Adrenal gland (tissue), 12 donors: ENCODE results near the gene PHF20. TPM values are rescaled to one million over a fixed set of nuclear protein-coding genes. Genes with fewer than 3 reads are reported as not detected.
"Not testable (repeated sequence)": the region's sequence is repeated elsewhere in the genome, so short reads cannot be mapped to it uniquely, and the experiment has no call there.

Experiments used
- DNase-seq, 7 donors: peaks; one replicate each; pipeline ENCODE4 v3.0.0-alpha.2; 2019 to 2020
- H3K27ac ChIP-seq, 5 donors: fragments of 200-600 bp; sonication (generic) in 4 of 5; 1 replicate in 3 of 5; 2 replicates in 2 of 5; pipeline versions ENCODE4 v1.5.1 to v1.8.0; 2016 to 2020; ENCODE audit warnings: mild to moderate bottlenecking in 1 of 5
- H3K27me3 ChIP-seq: fragments of 200-600 bp; 2 replicates; pipeline ENCODE4 v1.8.0; 2021
- H3K36me3 ChIP-seq, 2 donors: fragments of 200-600 bp; replicated peaks in 1 of 2; 1 replicate in 1 of 2; 2 replicates in 1 of 2; pipeline versions ENCODE4 v1.5.1 to v1.8.0; 2018 to 2022
- H3K4me1 ChIP-seq, 2 donors: fragments of 200-600 bp; replicated peaks in 1 of 2; 1 replicate in 1 of 2; 2 replicates in 1 of 2; pipeline versions ENCODE4 v1.5.1 to v1.8.0; 2018 to 2021
- H3K4me3 ChIP-seq, 4 donors: fragments of 200-600 bp; sonication (generic) in 3 of 4; one replicate each; pipeline ENCODE4 v1.5.1; 2016 to 2018
- H3K9me3 ChIP-seq, 3 donors: fragments of 200-600 bp; sonication (generic) in 1 of 3; replicated peaks in 1 of 3; 1 replicate in 2 of 3; 2 replicates in 1 of 3; pipeline versions ENCODE4 v1.5.1 to v1.8.0; 2016 to 2021
- CTCF ChIP-seq, 6 experiments: fragments of 450-650 bp in 4 of 6; fragments of 200-600 bp in 2 of 6; sonication (generic) in 1 of 6; IDR thresholded peaks; 1 replicate in 5 of 6; 2 replicates in 1 of 6; pipeline versions ENCODE4 v1.5.1 to v1.8.0; 2016 to 2021; ENCODE audit warnings: antibody characterized with exemption in 6 of 6, mild to moderate bottlenecking in 2 of 6, moderate library complexity in 1 of 6
- POLR2A ChIP-seq, 2 donors: fragments of 450-650 bp; IDR thresholded peaks; one replicate each; pipeline ENCODE4 v1.6.1; 2017; ENCODE audit warnings: antibody characterized with exemption in 2 of 2, mild to moderate bottlenecking in 2 of 2, moderate library complexity in 1 of 2
- WGBS, 4 donors: extraction: QIAGEN DNeasy Blood & Tissue Kit in 2 of 4; methylation state at CpG; one replicate each; pipeline versions ENCODE4 v1.1.5 to v1.1.7; 2013 to 2017; 5-methylcytosine and 5-hydroxymethylcytosine counted together
- intact Hi-C, 2 donors: fragments of 100-400 bp; cut with DNase I; formaldehyde crosslinking; loops; one replicate each; pipeline versions ENCODE4 v1.14.1 to v1.15.0; 2022 to 2023
- polyA plus RNA-seq, 3 donors: library from polyadenylated mRNA; stranded (reverse); fragments of 200-250 nt in 2 of 3; fragments of 350-450 nt in 1 of 3; fragmentation: Illumina TruSeq in 1 of 3; extraction: RNeasy Lipid Tissue Mini Kit (QIAGEN cat#74804) in 1 of 3; gene quantifications; one replicate each; pipeline ENCODE4 v1.2.3, GENCODE V29; 2013 to 2014
- total RNA-seq, 9 donors: library from RNA; depleted of rRNA in 4 of 9; stranded (reverse); fragments of >200 nt in 4 of 9; fragments of 120-200 nt in 1 of 9; fragmentation: NEBNext Ultra II Directional in 1 of 9; extraction: Animal tissue kit (Norgen Biotek cat#: 25700) in 1 of 9; gene quantifications; one replicate each; pipeline versions ENCODE4 v1.1.0 to v1.2.4, GENCODE V29; 2013 to 2023
- donor health status: healthy with polysubstance abuse.
- donor health status: Bipolar disorder and iron deficiency.
- donor health status: DM: yes; HTN: yes; CAD: no.
- donor health status: DM: no; HTN: no; CAD: no.
- donor health status: DM: no; HTN: no; CAD: no.
- donor health status: DM: yes; HTN: yes; CAD: no.

PHF20 gene
- total and polyA plus RNA-seq, 12 donors = 15.0 to 45.1 (median 28.8) TPM

GRCh38 chr20:35877611-35878010 lies 105.8 kb downstream of the PHF20 start:
- H3K27ac ChIP-seq = no peak overlapping the region
- H3K27me3 ChIP-seq = no peaks in the 10 kb centered on the region
- TF ChIP-seq CTCF (IDR thresholded peaks at IDR 0.05) = no peak
- TF ChIP-seq POLR2A (IDR thresholded peaks at IDR 0.05) = no peak
- no peaks in the 10 kb centered on the region for H3K36me3 ChIP-seq
- 91 to 100% (median 95%) methylated on average over 2 of the region's 2 CpGs for WGBS, 4 donors
- H3K9me3 ChIP-seq = no peaks in the 10 kb centered on the region
- DNase-seq = no peak
- intact Hi-C loops = no loop called here
- H3K4me1 ChIP-seq = peaks cover 5 to 10% of the 10 kb centered on the region in 2 donors
- no peak overlapping the region for H3K4me3 ChIP-seq

- Histone ChIP-seq H3K4me1 (peaks cover 5 to 10% of the 10 kb centered on the region in 2 donors), H3K36me3 (no peaks in the 10 kb centered on the region), H3K9me3 (no peaks in the 10 kb centered on the region), H3K27ac (no peak overlapping the region), H3K4me3 (no peak overlapping the region), H3K27me3 (no peaks in the 10 kb centered on the region)
- intact Hi-C loops = no loop called here
- 90 to 96% (median 96%) methylated on average over 6 of the region's 6 CpGs for WGBS, 4 donors
- TF ChIP-seq CTCF (IDR thresholded peaks at IDR 0.05) (no peak), POLR2A (IDR thresholded peaks at IDR 0.05) (no peak)
- no peak for DNase-seq
Observed at GRCh38 chr20:35878113-35878625, 106.4 kb downstream of the PHF20 start.

- no peaks in the 10 kb centered on the region for H3K9me3 ChIP-seq
- 92 to 100% (median 95%) methylated on average over 1 of the region's 1 CpG for WGBS, 4 donors
- H3K27me3 ChIP-seq = no peaks in the 10 kb centered on the region
- TF ChIP-seq CTCF (IDR thresholded peaks at IDR 0.05) = no peak
- TF ChIP-seq POLR2A (IDR thresholded peaks at IDR 0.05) = no peak
- no peaks in the 10 kb centered on the region for H3K36me3 ChIP-seq
- no peak overlapping the region for H3K27ac ChIP-seq
- peaks cover 0 to 16% of the 10 kb centered on the region in 2 donors for H3K4me1 ChIP-seq
- intact Hi-C loops = loop anchor here (10.0 kb wide), 1 partner anchor 157 kb away; no protein-coding TSS in a partner anchor
- no peak overlapping the region for H3K4me3 ChIP-seq
- DNase-seq = no peak
Observed at GRCh38 chr20:35881676-35882075, 109.9 kb downstream of the PHF20 start.

GRCh38 chr20:35882427-35883161 lies 110.8 kb downstream of the PHF20 start:
- not testable (repeated sequence) for H3K4me3 ChIP-seq, H3K27ac ChIP-seq, H3K9me3 ChIP-seq, H3K36me3 ChIP-seq, DNase-seq, H3K27me3 ChIP-seq
- intact Hi-C loops = loop anchor here (10.0 kb wide), 1 partner anchor 158 kb away; no protein-coding TSS in a partner anchor
- peaks cover 0 to 16% of the 10 kb centered on the region in 2 donors for H3K4me1 ChIP-seq
- 94 to 95% (median 95%) methylated on average over 9 of the region's 9 CpGs for WGBS, 4 donors
